Esophagus muscularis mucosa (tissue), 4 donors: Measurements from ENCODE around the gene IQCH.

Experiments
- EP300 ChIP-seq: sonication (generic); formaldehyde crosslinking; IDR thresholded peaks from one replicate; pipeline ENCODE4 v1.6.1; 2017; ENCODE audit warnings: antibody characterized with exemption
- POLR2A ChIP-seq: fragments of 450-650 bp; IDR thresholded peaks from one replicate; pipeline ENCODE4 v1.6.1; 2017; ENCODE audit warnings: antibody characterized with exemption, moderate library complexity, mild to moderate bottlenecking, low read depth
- POLR2AphosphoS5 ChIP-seq, 2 donors: sonication (generic); formaldehyde crosslinking; IDR thresholded peaks; one replicate each; pipeline ENCODE4 v1.6.1; 2017; ENCODE audit warnings: antibody characterized with exemption in 2 of 2
- TF ChIP-seq, protein P1 (sequence below), 3 experiments: fragments of 200-600 bp in 2 of 3; fragments of 450-650 bp in 1 of 3; sonication (generic) in 2 of 3; IDR thresholded peaks; one replicate each; pipeline ENCODE4 v1.5.1; 2017 to 2019; ENCODE audit warnings: antibody characterized with exemption in 3 of 3, mild to moderate bottlenecking in 2 of 3, moderate library complexity in 1 of 3

DNA sequence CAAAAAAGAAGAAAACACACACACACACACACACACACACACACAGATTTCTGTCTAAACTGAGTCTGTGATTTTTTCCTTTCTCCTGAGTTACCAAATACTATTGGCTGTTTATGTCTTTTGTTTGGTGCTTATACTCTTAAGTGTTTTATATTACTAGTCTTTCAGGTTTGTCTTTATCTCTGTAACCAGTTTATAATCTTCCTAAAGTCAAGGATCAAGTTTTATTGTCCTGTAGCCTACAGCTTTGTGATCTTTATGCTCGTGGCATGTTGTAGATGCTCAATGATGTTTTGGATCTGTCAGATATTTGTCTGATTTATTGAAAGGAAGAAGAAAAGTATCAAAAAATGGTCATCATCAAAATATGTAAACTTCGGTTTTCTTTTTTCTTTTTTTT, 292.5 kb downstream of the IQCH start:
- no peak for TF ChIP-seq POLR2A
- TF ChIP-seq, protein P1, sequence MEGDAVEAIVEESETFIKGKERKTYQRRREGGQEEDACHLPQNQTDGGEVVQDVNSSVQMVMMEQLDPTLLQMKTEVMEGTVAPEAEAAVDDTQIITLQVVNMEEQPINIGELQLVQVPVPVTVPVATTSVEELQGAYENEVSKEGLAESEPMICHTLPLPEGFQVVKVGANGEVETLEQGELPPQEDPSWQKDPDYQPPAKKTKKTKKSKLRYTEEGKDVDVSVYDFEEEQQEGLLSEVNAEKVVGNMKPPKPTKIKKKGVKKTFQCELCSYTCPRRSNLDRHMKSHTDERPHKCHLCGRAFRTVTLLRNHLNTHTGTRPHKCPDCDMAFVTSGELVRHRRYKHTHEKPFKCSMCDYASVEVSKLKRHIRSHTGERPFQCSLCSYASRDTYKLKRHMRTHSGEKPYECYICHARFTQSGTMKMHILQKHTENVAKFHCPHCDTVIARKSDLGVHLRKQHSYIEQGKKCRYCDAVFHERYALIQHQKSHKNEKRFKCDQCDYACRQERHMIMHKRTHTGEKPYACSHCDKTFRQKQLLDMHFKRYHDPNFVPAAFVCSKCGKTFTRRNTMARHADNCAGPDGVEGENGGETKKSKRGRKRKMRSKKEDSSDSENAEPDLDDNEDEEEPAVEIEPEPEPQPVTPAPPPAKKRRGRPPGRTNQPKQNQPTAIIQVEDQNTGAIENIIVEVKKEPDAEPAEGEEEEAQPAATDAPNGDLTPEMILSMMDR (IDR thresholded peaks at IDR 0.05) = no peak
- no peak for TF ChIP-seq EP300
- no peak for TF ChIP-seq POLR2AphosphoS5 (IDR thresholded peaks at IDR 0.05)
